ENCODE data around the gene HACD4.
"Not testable (repeated sequence)": the region's sequence is repeated elsewhere in the genome, so short reads cannot be mapped to it uniquely, and the experiment has no call there.

GRCh38 chr9:20974191-20974938, 57.1 kb downstream of the HACD4 start:
- TF ChIP-seq POLR2A, CTCF, EP300 (IDR thresholded peaks at IDR 0.05): not testable (repeated sequence)

Data from ovary (tissue), 3 donors.